ENCODE measurements around the gene RHOBTB1. TPM values are rescaled to one million over a fixed set of nuclear protein-coding genes. Genes with fewer than 3 reads are reported as not detected.
"Not testable (repeated sequence)": the region's sequence is repeated elsewhere in the genome, so short reads cannot be mapped to it uniquely, and the experiment has no call there.

RHOBTB1 gene
- total and polyA plus RNA-seq, 2 experiments from 2014 or later, result 18.4 to 40.8 TPM

DNA sequence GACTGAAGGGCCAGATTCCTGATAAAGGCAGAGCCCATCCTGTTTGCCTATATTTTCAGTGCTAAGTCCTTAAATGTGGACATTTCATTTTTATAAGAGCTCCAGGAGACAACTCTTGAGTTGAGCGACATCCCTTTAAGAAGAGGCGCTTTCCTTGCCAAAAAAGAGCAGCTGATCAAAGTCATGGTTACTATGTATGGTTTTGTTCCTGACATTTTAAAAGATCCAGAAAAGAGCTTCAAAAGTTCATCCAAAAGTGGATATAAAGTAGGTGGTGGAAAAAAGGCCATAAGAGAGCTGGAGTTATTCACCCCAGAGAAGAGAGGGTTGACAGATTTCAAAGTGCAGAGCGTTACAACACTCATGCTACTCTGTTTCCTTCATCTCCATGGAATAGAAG, 36.7 kb downstream of the RHOBTB1 start:
- H3K36me3 ChIP-seq (replicated peaks; ENCODE audit: insufficient read depth, low read depth), result no peaks in the 10 kb centered on the region

DNA sequence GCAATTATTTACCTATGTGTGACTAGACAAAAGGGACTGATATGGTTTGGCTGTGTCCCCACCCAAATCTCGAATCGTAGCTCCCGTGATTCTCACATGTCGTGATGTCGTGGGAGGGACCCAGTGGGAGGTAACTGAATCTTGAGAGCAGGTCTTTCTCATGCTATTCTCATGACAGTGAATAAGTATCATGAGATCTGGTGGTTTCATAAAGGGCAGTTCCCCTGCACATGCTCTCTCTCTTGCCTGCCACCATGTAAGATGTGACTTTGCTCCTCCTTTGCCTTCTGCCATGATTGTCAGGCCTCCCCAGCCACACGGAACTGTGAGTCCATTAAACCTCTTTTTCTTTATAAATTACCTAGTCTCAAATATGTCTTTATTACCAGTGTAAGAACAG, 37.2 kb downstream of the RHOBTB1 start:
- not testable (repeated sequence) for H3K9me3 ChIP-seq (ENCODE audit: low read depth); H3K4me2 ChIP-seq; H3K9me2 ChIP-seq (replicated peaks; ENCODE audit: insufficient read depth); H3K79me2 ChIP-seq; H3K27me3 ChIP-seq; H3K4me3 ChIP-seq; H2AFZ ChIP-seq; H4K20me1 ChIP-seq (ENCODE audit: insufficient read depth, poor library complexity, severe bottlenecking); H3K36me3 ChIP-seq (replicated peaks; ENCODE audit: insufficient read depth, low read depth); H3K27ac ChIP-seq; H3K4me1 ChIP-seq (ENCODE audit: insufficient read depth); DNase-seq (ENCODE audit: low spot score)
- 98% methylated on average over 6 of the region's 6 CpGs for WGBS (ENCODE audit: low lambda C conversion rate, missing lambda C conversion rate)

More for the DNA sequence above, 36.7 kb downstream of the RHOBTB1 start:
- Histone ChIP-seq H3K4me3 (no peak overlapping the region), H3K4me2 (no peak overlapping the region), H3K9me2 (replicated peaks; ENCODE audit: insufficient read depth) (no peaks in the 10 kb centered on the region), H3K27ac (no peak overlapping the region), H3K4me1 (ENCODE audit: insufficient read depth) (no peaks in the 10 kb centered on the region), H3K27me3 (no peaks in the 10 kb centered on the region), H2AFZ (no peak overlapping the region), H3K79me2 (peaks cover 3% of the 10 kb centered on the region), H4K20me1 (ENCODE audit: insufficient read depth, poor library complexity, severe bottlenecking) (no peaks in the 10 kb centered on the region), H3K9me3 (ENCODE audit: low read depth) (no peaks in the 10 kb centered on the region)
- DNase-seq (ENCODE audit: low spot score), result no peak
- TF ChIP-seq EZH2 (IDR thresholded peaks at IDR 0.05; ENCODE audit: borderline replicate concordance), result no peak
- TF ChIP-seq, protein P1, sequence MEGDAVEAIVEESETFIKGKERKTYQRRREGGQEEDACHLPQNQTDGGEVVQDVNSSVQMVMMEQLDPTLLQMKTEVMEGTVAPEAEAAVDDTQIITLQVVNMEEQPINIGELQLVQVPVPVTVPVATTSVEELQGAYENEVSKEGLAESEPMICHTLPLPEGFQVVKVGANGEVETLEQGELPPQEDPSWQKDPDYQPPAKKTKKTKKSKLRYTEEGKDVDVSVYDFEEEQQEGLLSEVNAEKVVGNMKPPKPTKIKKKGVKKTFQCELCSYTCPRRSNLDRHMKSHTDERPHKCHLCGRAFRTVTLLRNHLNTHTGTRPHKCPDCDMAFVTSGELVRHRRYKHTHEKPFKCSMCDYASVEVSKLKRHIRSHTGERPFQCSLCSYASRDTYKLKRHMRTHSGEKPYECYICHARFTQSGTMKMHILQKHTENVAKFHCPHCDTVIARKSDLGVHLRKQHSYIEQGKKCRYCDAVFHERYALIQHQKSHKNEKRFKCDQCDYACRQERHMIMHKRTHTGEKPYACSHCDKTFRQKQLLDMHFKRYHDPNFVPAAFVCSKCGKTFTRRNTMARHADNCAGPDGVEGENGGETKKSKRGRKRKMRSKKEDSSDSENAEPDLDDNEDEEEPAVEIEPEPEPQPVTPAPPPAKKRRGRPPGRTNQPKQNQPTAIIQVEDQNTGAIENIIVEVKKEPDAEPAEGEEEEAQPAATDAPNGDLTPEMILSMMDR (IDR thresholded peaks at IDR 0.05; ENCODE audit: poor library complexity), result no peak
- TF ChIP-seq EZH2phosphoT487 (IDR thresholded peaks at IDR 0.05; ENCODE audit: low read depth, severe bottlenecking, unreplicated experiment), result no peak
- WGBS (ENCODE audit: low lambda C conversion rate, missing lambda C conversion rate), result 97% methylated on average over 3 of the region's 3 CpGs

DNA sequence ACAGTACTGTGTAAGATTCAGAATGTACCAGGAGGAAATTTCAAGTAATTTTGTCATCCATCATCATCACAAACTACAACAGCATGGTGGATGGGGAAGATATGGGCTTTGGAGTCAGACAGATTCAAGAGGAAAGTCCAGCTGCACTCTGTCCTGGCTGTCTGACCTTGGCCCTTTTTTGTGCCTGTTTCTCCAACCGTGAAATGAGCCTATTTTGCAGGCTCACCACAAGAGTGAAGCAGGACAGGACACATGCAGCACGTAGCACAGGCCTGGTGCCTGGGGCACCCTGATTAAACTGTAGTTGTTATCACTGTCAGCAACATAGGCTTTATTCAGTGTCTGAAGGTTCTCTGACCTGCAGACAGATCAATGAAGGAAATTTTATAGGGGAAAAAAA, 37.6 kb downstream of the RHOBTB1 start:
- H3K9me2 ChIP-seq (replicated peaks; ENCODE audit: insufficient read depth), result no peaks in the 10 kb centered on the region
- no peak overlapping the region for H3K4me2 ChIP-seq
- H3K9me3 ChIP-seq (ENCODE audit: low read depth), result no peaks in the 10 kb centered on the region
- DNase-seq (ENCODE audit: low spot score), result no peak
- no peak overlapping the region for H3K27ac ChIP-seq
- peaks cover 3% of the 10 kb centered on the region for H3K79me2 ChIP-seq
- no peaks in the 10 kb centered on the region for H3K27me3 ChIP-seq
- 97% methylated on average over 2 of the region's 2 CpGs for WGBS (ENCODE audit: low lambda C conversion rate, missing lambda C conversion rate)
- H4K20me1 ChIP-seq (ENCODE audit: insufficient read depth, poor library complexity, severe bottlenecking), result no peaks in the 10 kb centered on the region
- TF ChIP-seq EZH2 (IDR thresholded peaks at IDR 0.05; ENCODE audit: borderline replicate concordance) (no peak), EZH2phosphoT487 (IDR thresholded peaks at IDR 0.05; ENCODE audit: low read depth, severe bottlenecking, unreplicated experiment) (no peak)
- TF ChIP-seq, protein P1 (IDR thresholded peaks at IDR 0.05; ENCODE audit: poor library complexity), result no peak
- H2AFZ ChIP-seq, result no peak overlapping the region
- no peaks in the 10 kb centered on the region for H3K4me1 ChIP-seq (ENCODE audit: insufficient read depth)
- H3K36me3 ChIP-seq (replicated peaks; ENCODE audit: insufficient read depth, low read depth), result no peaks in the 10 kb centered on the region
- H3K4me3 ChIP-seq, result no peak overlapping the region

DNA sequence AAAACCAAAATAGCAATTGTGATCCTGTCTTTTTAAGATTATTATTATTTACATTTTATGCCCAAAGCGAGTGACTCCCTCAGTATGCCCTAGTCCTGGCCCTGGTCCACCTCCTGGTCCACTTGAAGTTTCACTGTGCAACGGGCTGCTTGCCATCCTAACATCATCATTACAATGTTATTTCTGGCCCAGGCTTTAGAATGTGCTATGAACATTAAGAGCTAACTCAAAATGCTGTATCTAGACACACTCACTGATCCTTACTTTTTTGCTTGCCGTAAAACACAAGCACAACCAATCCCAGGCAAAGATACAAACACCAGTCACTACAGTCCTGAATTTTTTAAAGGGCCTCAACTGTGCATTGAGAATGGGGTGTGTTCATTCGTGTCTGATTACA, 38.4 kb downstream of the RHOBTB1 start:
- no peak overlapping the region for H3K4me2 ChIP-seq
- no peak for TF ChIP-seq EZH2 (IDR thresholded peaks at IDR 0.05; ENCODE audit: borderline replicate concordance)
- no peak for TF ChIP-seq EZH2phosphoT487 (IDR thresholded peaks at IDR 0.05; ENCODE audit: low read depth, severe bottlenecking, unreplicated experiment)
- TF ChIP-seq, protein P1 (IDR thresholded peaks at IDR 0.05; ENCODE audit: poor library complexity), result no peak
- H4K20me1 ChIP-seq (ENCODE audit: insufficient read depth, poor library complexity, severe bottlenecking), result no peaks in the 10 kb centered on the region
- peaks cover 3% of the 10 kb centered on the region for H3K79me2 ChIP-seq
- H3K9me2 ChIP-seq (replicated peaks; ENCODE audit: insufficient read depth), result no peaks in the 10 kb centered on the region
- no peak overlapping the region for H2AFZ ChIP-seq
- no peak overlapping the region for H3K27ac ChIP-seq
- no peaks in the 10 kb centered on the region for H3K27me3 ChIP-seq
- no peak overlapping the region for H3K4me3 ChIP-seq
- no peaks in the 10 kb centered on the region for H3K9me3 ChIP-seq (ENCODE audit: low read depth)
- DNase-seq (ENCODE audit: low spot score), result no peak
- 92% methylated on average over 4 of the region's 4 CpGs for WGBS (ENCODE audit: low lambda C conversion rate, missing lambda C conversion rate)
- no peaks in the 10 kb centered on the region for H3K36me3 ChIP-seq (replicated peaks; ENCODE audit: insufficient read depth, low read depth)
- no peaks in the 10 kb centered on the region for H3K4me1 ChIP-seq (ENCODE audit: insufficient read depth)
